HepG2 (cell line): ENCODE data around the gene TUBA4B. TPM values are rescaled to one million over a fixed set of nuclear protein-coding genes. Genes with fewer than 3 reads are reported as not detected.
A peak's percentile ranks its signal among the peaks of the same experiment; 100 is the strongest.

Experiments used
- AGO1 ChIP-seq: fragments of 200-400 bp; formaldehyde crosslinking; IDR thresholded peaks from 2 replicates; pipeline ENCODE4 v1.6.1; 2017; ENCODE audit warnings: mild to moderate bottlenecking, low read depth, low read length, moderate library complexity; ENCODE audit not compliant: poor library complexity, severe bottlenecking
- CC2D1A ChIP-seq: sonication (generic); formaldehyde crosslinking; IDR thresholded peaks from 2 replicates; pipeline ENCODE4 v1.8.1; 2023; ENCODE audit warnings: mild to moderate bottlenecking, missing genetic modification reagents
- CHCHD3 ChIP-seq: sonication (generic); formaldehyde crosslinking; IDR thresholded peaks from 2 replicates; pipeline ENCODE4 v1.8.0; 2022; ENCODE audit warnings: mild to moderate bottlenecking, missing genetic modification reagents, moderate library complexity
- ELK4 ChIP-seq: sonication (generic); formaldehyde crosslinking; IDR thresholded peaks from 2 replicates; pipeline ENCODE4 v1.9.0; 2021; ENCODE audit warnings: missing genetic modification reagents, borderline replicate concordance
- FOXO4 ChIP-seq: sonication (generic); formaldehyde crosslinking; conservative IDR thresholded peaks from 2 replicates; pipeline ENCODE4 v1.8.1; 2023; ENCODE audit warnings: missing genetic modification reagents
- HOXD1 ChIP-seq: sonication (generic); formaldehyde crosslinking; IDR thresholded peaks from 2 replicates; pipeline ENCODE4 v1.5.0; 2020; ENCODE audit warnings: missing genetic modification reagents
- REST ChIP-seq, 2 experiments: IDR thresholded peaks; 2 replicates each; pipeline ENCODE4 v1.6.1; 2011 to 2012; ENCODE audit warnings: low read length in 2 of 2, borderline replicate concordance in 1 of 2, low read depth in 1 of 2, mild to moderate bottlenecking in 1 of 2, moderate library complexity in 1 of 2
- RFX3 ChIP-seq: IDR thresholded peaks from 2 replicates; pipeline ENCODE4 v1.6.1; 2016; ENCODE audit warnings: missing biosample characterization, missing genetic modification reagents
- RXRB ChIP-seq: IDR thresholded peaks from 2 replicates; pipeline ENCODE4 v1.6.1; 2016; ENCODE audit warnings: borderline replicate concordance, missing genetic modification reagents, missing compliant biosample characterization
- TFDP2 ChIP-seq: sonication (generic); formaldehyde crosslinking; IDR thresholded peaks from 2 replicates; pipeline ENCODE4 v1.4.0; 2020; ENCODE audit warnings: missing genetic modification reagents
- THAP11 ChIP-seq: IDR thresholded peaks from 2 replicates; pipeline ENCODE4 v1.6.1; 2016; ENCODE audit warnings: missing biosample characterization, missing genetic modification reagents
- TOE1 ChIP-seq: sonication (generic); formaldehyde crosslinking; IDR thresholded peaks from 2 replicates; pipeline ENCODE4 v1.4.0; 2020; ENCODE audit warnings: mild to moderate bottlenecking, missing genetic modification reagents
- U2AF2 ChIP-seq: fragments of 200-400 bp; formaldehyde crosslinking; IDR thresholded peaks from 2 replicates; pipeline ENCODE4 v1.6.1; 2017; ENCODE audit warnings: low read depth, mild to moderate bottlenecking, low read length
- ZBTB46 ChIP-seq: sonication (generic); formaldehyde crosslinking; IDR thresholded peaks from 2 replicates; pipeline ENCODE4 v1.4.0; 2020; ENCODE audit warnings: mild to moderate bottlenecking, missing genetic modification reagents, borderline replicate concordance
- ZNF367 ChIP-seq: sonication (generic); formaldehyde crosslinking; IDR thresholded peaks from 2 replicates; pipeline ENCODE4 v1.4.0; 2020; ENCODE audit warnings: missing genetic modification reagents, borderline replicate concordance
- ZNF530 ChIP-seq: sonication (generic); formaldehyde crosslinking; IDR thresholded peaks from 2 replicates; pipeline ENCODE4 v1.5.0; 2020; ENCODE audit warnings: low read depth, mild to moderate bottlenecking, missing genetic modification reagents
- ZNF619 ChIP-seq: sonication (generic); formaldehyde crosslinking; IDR thresholded peaks from 2 replicates; pipeline ENCODE4 v1.4.0; 2020; ENCODE audit warnings: mild to moderate bottlenecking, missing genetic modification reagents
- ZNF747 ChIP-seq: sonication (generic); formaldehyde crosslinking; IDR thresholded peaks from 2 replicates; pipeline ENCODE4 v1.8.1; 2023; ENCODE audit warnings: missing genetic modification reagents, mild to moderate bottlenecking, borderline replicate concordance
- polyA plus RNA-seq, 8 experiments: library from polyadenylated mRNA; depleted of rRNA in 3 of 8; stranded (reverse) in 7 of 8; unstranded in 1 of 8; fragments of >200 nt; fragmentation: Illumina TruSeq in 4 of 8; extraction: Trizol in 4 of 8; gene quantifications; 2 replicates each; pipeline versions ENCODE4 v1.2.1 to v1.2.3, GENCODE V29; 2011 to 2016; ENCODE audit warnings: low read depth in 4 of 8, missing spikeins in 1 of 8, mixed read lengths in 1 of 8; ENCODE audit not compliant: insufficient read depth in 1 of 8
- total RNA-seq, 5 experiments: library from RNA; depleted of rRNA; stranded (reverse); fragments of >200 nt; fragmentation: Illumina TruSeq; extraction: Trizol; gene quantifications; 2 replicates each; pipeline ENCODE4 v1.2.3, GENCODE V29; 2016; ENCODE audit warnings: low read depth in 1 of 5

Gene TUBA4B
- total and polyA plus RNA-seq, 2 of the 13 experiments (the other 11 are each of a cell fraction or from before 2014, with no cell fraction given): 0.18 to 0.22 TPM

- TF ChIP-seq REST (IDR thresholded peaks at IDR 0.05; ENCODE audit: borderline replicate concordance in 1 of 2, low read depth in 1 of 2, low read length in 2 of 2): no peak; a peak in 3 of 4 replicates
- TF ChIP-seq ZBTB46 (CRISPR knock-in tag): no peak
- peak; percentile 64 for TF ChIP-seq AGO1
- no peak for TF ChIP-seq FOXO4 (CRISPR knock-in tag)
- no peak for TF ChIP-seq ELK4
- peak; percentile 91 for TF ChIP-seq ZNF747 (CRISPR knock-in tag)
- TF ChIP-seq TFDP2 (CRISPR knock-in tag): peak; percentile 73
- TF ChIP-seq THAP11 (CRISPR knock-in tag): peak; percentile 85
- 0 out of 2 replicates have a peak, but pooled peaks have one; percentile 24 for TF ChIP-seq CHCHD3 (CRISPR knock-in tag)
- 0 out of 2 replicates have a peak, but pooled peaks have one; percentile 34 for TF ChIP-seq CC2D1A (CRISPR knock-in tag)
- no peak; the same call in 1 of the 2 replicates for TF ChIP-seq HOXD1 (CRISPR knock-in tag)
- 0 out of 2 replicates have a peak, but pooled peaks have one; percentile 71 for TF ChIP-seq ZNF367 (CRISPR knock-in tag)
- 0 out of 2 replicates have a peak, but pooled peaks have one; percentile 11 for TF ChIP-seq U2AF2
- TF ChIP-seq ZNF619: peak; percentile 95; the same call in 1 of the 2 replicates
- peak; percentile 84; the same call in 1 of the 2 replicates for TF ChIP-seq TOE1 (CRISPR knock-in tag)
- no peak for TF ChIP-seq RFX3 (CRISPR knock-in tag)
- peak; percentile 73 for TF ChIP-seq RXRB (CRISPR knock-in tag)
- no peak for TF ChIP-seq ZNF530 (CRISPR knock-in tag)
Measured at GRCh38 chr2:219294356-219295351, 41.6 kb downstream of the TUBA4B start (continued).
